Amniotic epithelial cell (primary cell): ENCODE measurements around the gene FNDC3B.

Source experiments
- DNase-seq: peaks from one replicate; pipeline ENCODE4 v3.0.0-alpha.2; 2010; ENCODE audit warnings: low read depth

Gene FNDC3B

DNA sequence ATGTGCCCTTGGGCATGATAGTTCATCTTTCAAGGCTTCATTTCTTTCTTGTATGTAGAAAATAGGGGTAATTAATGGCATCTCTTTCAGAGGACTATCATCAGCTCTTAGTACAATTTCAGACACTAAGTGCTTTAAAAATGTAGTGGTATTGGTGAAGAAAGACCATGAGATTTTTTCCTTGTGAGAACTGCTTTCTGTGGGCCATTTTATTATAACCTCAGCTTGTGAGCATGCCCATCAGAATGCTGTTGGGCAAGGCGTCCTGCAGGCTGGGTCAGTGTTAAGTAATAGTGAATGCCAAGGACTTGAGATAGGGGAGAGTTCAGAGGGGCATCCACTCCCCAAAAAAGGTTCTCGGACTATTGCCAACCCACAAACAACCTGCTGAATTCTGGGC lies 221.0 kb downstream of the FNDC3B start:
- peak; percentile 98 for DNase-seq

- DNase-seq, result peak; percentile 35
These were observed 221.7 kb downstream of the FNDC3B start for GRCh38 chr3:172261054-172261453.

DNA sequence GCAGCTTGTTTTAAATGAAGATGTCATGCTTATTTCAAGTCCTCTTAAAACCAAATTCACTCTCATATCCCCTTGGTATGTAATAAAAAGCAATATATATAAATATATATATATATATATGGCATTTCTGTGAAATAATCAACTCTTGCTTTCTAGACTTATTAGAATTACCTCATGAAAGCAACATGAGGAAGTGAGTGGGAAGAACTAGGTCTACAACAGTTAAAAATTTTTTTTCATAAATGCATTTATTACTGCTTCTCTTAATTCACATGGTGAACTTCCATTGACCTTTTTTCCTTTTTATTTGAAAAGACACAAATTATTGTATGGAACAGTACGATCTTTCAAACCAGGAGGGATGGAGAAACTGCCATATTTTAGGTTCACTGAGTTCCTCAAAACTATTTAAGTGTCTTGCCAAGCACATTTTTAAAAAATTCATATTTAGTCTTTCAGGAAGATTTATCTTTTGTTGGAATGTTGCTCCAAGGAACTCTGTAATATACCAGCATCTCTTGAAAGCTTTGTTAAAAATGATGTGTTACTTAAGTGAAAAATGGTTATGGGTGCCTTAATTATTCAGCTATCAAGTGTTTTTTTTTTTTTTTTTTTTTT lies 223.7 kb downstream of the FNDC3B start:
- DNase-seq, result no peak

DNA sequence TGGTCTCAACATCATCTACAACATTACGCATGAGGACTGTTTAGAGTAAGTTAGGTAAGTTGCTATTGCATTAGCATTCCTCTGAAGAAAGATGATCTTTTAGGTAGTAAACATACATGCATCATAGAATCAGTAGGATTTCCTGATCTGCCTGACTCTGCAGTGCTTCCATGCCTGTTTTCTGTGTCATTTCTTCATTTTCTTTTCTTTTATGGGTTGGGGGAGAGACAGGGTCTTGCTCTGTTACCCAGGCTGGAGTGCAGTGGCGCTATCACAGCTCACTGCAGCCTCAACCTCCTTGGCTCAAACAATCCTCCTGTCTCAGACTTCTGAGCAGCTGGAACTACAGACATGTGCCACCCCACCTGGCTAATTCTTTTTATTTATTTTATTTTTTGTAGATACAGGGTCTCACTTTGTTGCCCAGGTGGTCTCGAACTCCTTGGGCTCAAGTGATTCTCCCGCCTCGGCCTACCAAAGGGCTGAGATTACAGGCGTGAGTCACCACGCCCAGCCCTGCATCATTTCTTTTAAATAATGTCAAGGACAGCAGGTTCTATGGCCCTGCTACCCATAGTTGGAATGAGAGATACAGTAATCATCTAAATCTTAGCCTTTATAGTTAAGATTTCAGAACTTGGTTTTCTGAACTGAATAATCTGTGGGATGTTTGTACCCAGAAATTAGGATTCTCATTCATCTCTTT lies 224.6 kb downstream of the FNDC3B start:
- no peak for DNase-seq

DNA sequence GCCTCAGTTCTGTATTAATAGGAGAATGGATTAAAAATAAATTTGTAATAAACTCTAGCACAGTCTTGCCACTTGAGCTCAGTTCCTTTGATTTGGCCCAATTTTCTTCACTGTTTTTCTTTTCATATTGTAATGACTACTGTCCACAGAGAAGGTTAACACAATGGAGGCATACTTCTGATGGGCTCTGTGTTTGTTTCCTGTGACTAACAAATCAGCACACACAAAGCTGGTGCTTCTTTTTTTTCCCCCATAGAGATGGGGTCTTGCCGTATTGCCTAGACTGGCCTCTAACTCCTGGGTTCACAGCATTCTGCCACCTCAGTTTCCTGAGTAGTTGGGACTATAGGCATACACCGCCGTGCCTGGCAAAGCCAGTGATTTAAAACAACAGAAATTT lies 226.7 kb downstream of the FNDC3B start:
- DNase-seq, result no peak

DNA sequence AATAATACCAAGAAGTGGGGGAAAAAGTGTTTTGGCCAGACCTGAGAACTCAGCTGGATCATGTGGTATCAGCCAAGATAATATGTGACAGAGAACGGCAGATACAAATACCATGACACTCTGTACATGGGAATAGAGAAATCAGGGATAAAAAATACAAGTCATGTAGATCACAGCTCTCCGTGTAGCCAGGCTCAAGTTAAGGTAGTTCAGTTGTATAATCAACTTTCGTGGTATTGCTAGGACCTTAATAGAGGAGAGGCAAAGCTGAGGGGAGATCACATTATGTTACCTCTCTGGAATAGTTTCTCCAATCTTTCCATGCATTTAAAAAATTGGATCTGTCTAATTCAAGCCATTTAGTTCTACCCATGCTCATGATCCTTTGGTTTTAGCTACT lies 229.0 kb downstream of the FNDC3B start:
- DNase-seq, result no peak

DNA sequence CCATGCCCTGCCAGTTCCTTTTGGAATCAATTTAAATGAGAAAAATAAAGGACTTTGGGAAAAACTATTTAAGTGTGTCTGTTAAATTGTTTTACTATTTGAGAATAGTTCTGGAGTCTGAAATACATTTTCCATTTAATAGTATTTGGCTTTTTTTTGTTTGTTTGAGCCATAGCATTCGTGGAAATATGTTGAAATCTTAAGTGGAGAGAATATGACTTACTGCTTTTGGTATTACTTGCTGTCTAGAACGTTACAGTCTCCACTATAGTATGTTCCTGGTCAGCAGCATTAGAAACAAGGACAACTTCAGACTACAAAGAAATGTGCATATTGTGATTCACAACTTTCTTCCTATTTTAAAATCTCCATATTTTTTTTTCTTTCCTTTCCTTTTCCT lies 229.5 kb downstream of the FNDC3B start:
- DNase-seq, result peak; percentile 75

GRCh38 chr3:172270557-172271166 lies 231.3 kb downstream of the FNDC3B start:
- DNase-seq, result no peak

DNA sequence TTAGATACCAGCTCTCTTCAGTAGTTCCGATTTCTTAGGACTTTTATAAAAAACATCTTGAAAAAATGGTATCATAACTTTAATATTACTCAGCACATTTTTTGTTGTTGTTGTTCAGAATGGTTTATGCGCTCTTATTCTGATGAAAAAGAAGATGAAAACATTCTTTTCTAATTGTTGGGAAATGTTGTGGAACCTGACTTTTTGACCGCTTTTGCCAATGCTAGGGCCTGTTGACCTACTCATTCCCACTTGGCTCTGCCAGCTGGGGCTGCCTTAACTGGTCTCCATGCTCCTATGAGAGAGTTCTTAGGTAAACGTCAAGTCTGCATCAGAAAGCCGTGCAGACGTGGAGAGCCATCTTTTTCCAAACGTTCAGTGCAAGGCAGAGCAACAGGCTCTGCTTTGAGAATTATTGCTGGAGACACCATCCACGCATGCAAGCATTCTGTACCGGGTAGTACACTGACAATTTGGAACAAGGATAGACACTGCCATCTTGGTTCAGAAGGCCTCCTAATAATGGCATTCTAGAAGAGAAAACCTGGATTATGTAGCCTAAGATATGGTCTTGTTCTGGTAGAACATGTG lies 232.1 kb downstream of the FNDC3B start:
- peak; percentile 47 for DNase-seq

DNA sequence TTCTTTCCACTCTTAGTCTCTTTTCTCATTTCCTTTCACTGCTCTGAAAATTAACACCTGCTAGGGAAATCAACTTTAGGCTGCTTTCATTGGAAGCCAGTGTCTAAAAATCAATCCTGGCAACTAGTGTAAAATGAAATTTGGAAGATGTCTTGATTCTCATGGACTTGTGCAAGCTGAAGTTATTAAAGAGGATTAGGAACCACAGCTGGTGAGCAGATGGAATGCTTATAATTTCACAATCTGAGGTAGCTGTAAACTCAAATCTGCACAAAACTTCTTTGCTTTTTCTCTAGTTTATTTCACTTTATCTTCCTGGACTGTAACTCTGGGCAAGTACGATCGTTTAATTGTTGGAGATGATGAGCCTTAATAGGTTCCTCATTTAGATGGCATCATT lies 233.3 kb downstream of the FNDC3B start:
- peak; percentile 88 for DNase-seq

DNA sequence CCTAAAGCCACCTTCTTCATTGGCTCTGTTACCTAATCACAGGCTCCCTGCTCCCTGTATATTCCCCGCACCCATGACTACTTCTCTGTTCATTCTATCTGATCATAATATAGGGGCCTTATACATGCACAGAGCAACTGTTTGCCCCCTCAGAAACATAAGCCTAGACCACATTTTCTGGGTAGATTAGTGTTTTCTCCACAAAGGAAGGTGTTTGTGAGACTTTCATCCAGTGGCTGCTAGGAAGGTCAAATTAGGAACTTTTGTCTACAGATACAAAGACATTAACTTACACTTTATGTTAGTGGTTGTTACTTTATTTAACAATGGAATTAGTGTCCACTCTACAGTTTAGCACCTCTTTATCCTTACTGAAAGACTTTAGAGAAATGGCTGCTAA lies 234.0 kb downstream of the FNDC3B start:
- DNase-seq, result no peak

GRCh38 chr3:172274906-172275305 lies 235.5 kb downstream of the FNDC3B start:
- DNase-seq, result no peak

DNA sequence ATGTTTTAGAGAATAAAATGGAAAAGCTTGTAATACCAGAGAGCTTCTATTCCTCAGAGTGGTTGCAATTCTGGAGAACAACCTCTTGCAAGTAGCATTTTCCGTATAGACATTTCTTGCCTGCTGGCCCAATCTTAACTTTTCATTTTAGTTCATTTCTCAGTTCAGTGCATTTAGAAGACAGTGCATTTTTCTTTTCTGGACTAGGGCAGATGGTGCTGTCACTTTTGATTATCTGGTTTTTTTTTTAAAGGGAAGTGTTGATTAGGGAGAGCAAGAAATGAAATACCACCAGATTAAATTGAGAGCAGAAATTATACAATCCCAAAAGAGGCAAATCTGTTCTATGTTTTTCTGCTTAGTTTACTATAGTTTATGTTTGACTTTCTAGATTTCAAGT lies 236.2 kb downstream of the FNDC3B start:
- DNase-seq, result no peak

GRCh38 chr3:172276103-172276502 lies 236.7 kb downstream of the FNDC3B start:
- no peak for DNase-seq

DNA sequence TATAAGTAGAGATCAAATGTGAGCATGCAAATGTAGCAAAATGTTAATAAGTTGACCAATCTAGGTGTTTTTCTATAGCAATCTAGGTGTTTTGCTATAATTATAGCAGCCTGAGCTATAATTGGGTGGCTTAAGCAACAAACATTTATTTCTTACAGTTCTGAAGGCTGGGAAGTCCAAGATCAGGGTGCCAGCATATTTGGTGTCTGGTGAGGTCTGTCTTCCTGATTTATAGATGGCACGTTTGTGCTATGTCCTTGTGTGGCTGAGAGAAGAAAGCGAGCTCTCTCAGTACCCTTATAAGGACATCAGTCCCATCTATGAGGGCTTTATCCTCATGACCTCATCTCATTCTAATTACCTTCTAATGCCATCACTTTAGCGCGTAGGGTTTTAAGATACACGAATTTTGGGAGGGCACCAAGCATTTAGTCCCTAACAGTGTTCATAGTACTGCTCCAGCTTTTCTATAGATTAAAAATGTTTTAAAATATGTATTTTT lies 237.8 kb downstream of the FNDC3B start:
- no peak for DNase-seq

GRCh38 chr3:172279191-172279640 lies 239.8 kb downstream of the FNDC3B start:
- DNase-seq, result no peak

DNA sequence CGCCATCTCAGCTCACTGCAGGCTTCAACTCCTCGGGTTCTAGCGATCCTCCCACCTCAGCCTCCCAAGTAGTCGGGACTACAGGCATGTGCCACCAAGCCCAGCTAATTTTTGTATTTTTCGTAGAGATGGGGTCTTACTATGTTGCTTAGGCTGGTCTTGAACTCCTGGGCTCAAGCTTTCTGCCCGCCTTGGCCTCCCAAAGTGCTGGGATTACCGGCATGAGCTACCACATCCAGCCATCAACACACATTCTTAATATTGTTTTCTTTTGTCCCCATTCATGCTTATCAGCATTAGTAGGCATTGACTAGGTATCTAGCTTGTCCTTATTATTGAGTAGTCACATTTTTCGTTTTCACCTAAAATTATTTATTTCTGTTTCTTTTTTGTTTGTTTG lies 240.6 kb downstream of the FNDC3B start:
- no peak for DNase-seq

- DNase-seq, result peak; percentile 94
These were observed 241.2 kb downstream of the FNDC3B start for GRCh38 chr3:172280406-172281051.

DNA sequence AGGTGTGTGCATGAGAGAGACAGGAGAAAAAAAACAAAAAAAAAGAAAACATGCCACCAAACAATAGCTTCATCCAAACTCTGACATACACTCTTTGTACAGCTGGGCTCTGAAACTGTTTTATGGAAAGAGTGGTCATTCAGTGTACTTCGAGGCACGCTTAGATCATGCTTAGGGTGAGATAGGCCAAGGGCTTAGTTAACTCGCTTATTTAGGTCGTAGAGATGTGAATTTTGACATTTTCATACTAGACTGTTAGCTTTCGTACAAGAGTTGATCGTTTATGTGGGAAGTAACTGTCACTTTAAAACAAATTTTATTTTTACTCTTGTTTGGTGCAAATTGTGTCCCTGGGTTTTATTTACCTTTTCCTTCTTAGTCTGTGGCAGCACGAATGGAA lies 242.5 kb downstream of the FNDC3B start:
- DNase-seq, result no peak

- no peak for DNase-seq
These were observed 243.5 kb downstream of the FNDC3B start for GRCh38 chr3:172282850-172283249.

GRCh38 chr3:172283841-172284357 lies 244.5 kb downstream of the FNDC3B start:
- no peak for DNase-seq

- peak; percentile 90 for DNase-seq
These were observed 246.5 kb downstream of the FNDC3B start for GRCh38 chr3:172285844-172286243.
